K562 (cell line): ENCODE data around the gene HSPB2. TPM values are rescaled to one million over a fixed set of nuclear protein-coding genes. Genes with fewer than 3 reads are reported as not detected.

Experiments
- ARID1B ChIP-seq: fragments of 450-650 bp; IDR thresholded peaks from 2 replicates; pipeline ENCODE4 v1.6.1; 2016; ENCODE audit warnings: antibody characterized with exemption, mild to moderate bottlenecking, inconsistent platforms
- CBFA2T2 ChIP-seq: fragments of 450-650 bp; conservative IDR thresholded peaks from 2 replicates; pipeline ENCODE4 v1.6.1; 2017; ENCODE audit warnings: mild to moderate bottlenecking
- CBFA2T3 ChIP-seq: fragments of 450-650 bp; IDR thresholded peaks from 2 replicates; pipeline ENCODE4 v1.6.1; 2017
- HDAC1 ChIP-seq, 2 experiments: fragments of 450-650 bp; IDR thresholded peaks; 2 replicates each; pipeline ENCODE4 v1.6.1; 2016 to 2017; ENCODE audit warnings: inconsistent platforms in 1 of 2, mild to moderate bottlenecking in 1 of 2, moderate library complexity in 1 of 2
- MEF2A ChIP-seq: IDR thresholded peaks from 2 replicates; pipeline ENCODE4 v1.6.1; 2011; ENCODE audit warnings: low read depth, mild to moderate bottlenecking, low read length, moderate library complexity; ENCODE audit not compliant: control insufficient read depth
- SRSF9 ChIP-seq: fragments of 200-400 bp; formaldehyde crosslinking; IDR thresholded peaks from 2 replicates; pipeline ENCODE4 v1.6.1; 2017; ENCODE audit warnings: low read depth, low read length, borderline replicate concordance
- STAT5A ChIP-seq: IDR thresholded peaks from 2 replicates; pipeline ENCODE4 v1.6.1; 2012; ENCODE audit warnings: low read length, inconsistent platforms, borderline replicate concordance
- TOE1 ChIP-seq, 2 experiments: fragments of 450-650 bp in 1 of 2; sonication (generic) in 1 of 2; formaldehyde crosslinking in 1 of 2; IDR thresholded peaks; 2 replicates each; pipeline versions ENCODE4 v1.7.1 to v1.8.0; 2016 to 2022; ENCODE audit warnings: borderline replicate concordance in 2 of 2, mild to moderate bottlenecking in 2 of 2, antibody characterized with exemption in 1 of 2, inconsistent platforms in 1 of 2, low read depth in 1 of 2, missing genetic modification reagents in 1 of 2, moderate library complexity in 1 of 2
- ZNF124 ChIP-seq: sonication (generic); formaldehyde crosslinking; IDR thresholded peaks from 2 replicates; pipeline ENCODE4 v1.8.1; 2022; ENCODE audit warnings: missing genetic modification reagents
- ZNF354B ChIP-seq: fragments of 250-450 bp; sonication (Bioruptor Pico); IDR thresholded peaks from 2 replicates; pipeline ENCODE4 v1.4.0; 2020
- ZNF408 ChIP-seq: fragments of 250-450 bp; sonication (Bioruptor Pico); IDR thresholded peaks from 2 replicates; pipeline ENCODE4 v1.4.0; 2020; ENCODE audit warnings: low read depth, mild to moderate bottlenecking, moderate library complexity
- ZNF79 ChIP-seq: fragments of 250-450 bp; sonication (Bioruptor Pico); IDR thresholded peaks from 2 replicates; pipeline ENCODE4 v1.4.0; 2020; ENCODE audit warnings: low read depth, mild to moderate bottlenecking, moderate library complexity
- polyA plus RNA-seq, 8 experiments: library from polyadenylated mRNA; depleted of rRNA in 4 of 8; stranded (reverse) in 5 of 8; unstranded in 3 of 8; fragments of >200 nt; fragmentation: Nextera tagmentation in 2 of 8; fragmentation: Illumina TruSeq in 1 of 8; extraction: Ambion mirVana in 2 of 8; extraction: Trizol in 1 of 8; gene quantifications; 2 replicates each; pipeline versions ENCODE4 v1.2.1 to v1.2.3, GENCODE V29; 2011 to 2014; ENCODE audit warnings: inconsistent platforms in 1 of 8, missing spikeins in 1 of 8
- total RNA-seq, 7 experiments: library from RNA; depleted of rRNA in 6 of 7; stranded (reverse); fragments of >200 nt in 6 of 7; fragmentation: Illumina TruSeq in 2 of 7; extraction: Trizol in 2 of 7; gene quantifications; 2 replicates each; pipeline versions ENCODE4 v1.2.1 to v1.2.3, GENCODE V29; 2011 to 2021; ENCODE audit warnings: low replicate concordance in 1 of 7
- TF ChIP-seq, protein P1 (sequence below): sonication (generic); formaldehyde crosslinking; IDR thresholded peaks from 2 replicates; pipeline ENCODE4 v1.8.0; 2023; ENCODE audit warnings: mild to moderate bottlenecking, missing genetic modification reagents
- TF ChIP-seq, protein P2 (sequence below): fragments of 450-650 bp; IDR thresholded peaks from 2 replicates; pipeline ENCODE4 v1.6.1; 2018; ENCODE audit not compliant: partially characterized antibody

The HSPB2 gene
- total and polyA plus RNA-seq, 9 of the 15 experiments (the other 6 are each of a cell fraction or from before 2014, with no cell fraction given) = 0.06 to 0.35 (median 0.11) TPM; not detected in 5

DNA sequence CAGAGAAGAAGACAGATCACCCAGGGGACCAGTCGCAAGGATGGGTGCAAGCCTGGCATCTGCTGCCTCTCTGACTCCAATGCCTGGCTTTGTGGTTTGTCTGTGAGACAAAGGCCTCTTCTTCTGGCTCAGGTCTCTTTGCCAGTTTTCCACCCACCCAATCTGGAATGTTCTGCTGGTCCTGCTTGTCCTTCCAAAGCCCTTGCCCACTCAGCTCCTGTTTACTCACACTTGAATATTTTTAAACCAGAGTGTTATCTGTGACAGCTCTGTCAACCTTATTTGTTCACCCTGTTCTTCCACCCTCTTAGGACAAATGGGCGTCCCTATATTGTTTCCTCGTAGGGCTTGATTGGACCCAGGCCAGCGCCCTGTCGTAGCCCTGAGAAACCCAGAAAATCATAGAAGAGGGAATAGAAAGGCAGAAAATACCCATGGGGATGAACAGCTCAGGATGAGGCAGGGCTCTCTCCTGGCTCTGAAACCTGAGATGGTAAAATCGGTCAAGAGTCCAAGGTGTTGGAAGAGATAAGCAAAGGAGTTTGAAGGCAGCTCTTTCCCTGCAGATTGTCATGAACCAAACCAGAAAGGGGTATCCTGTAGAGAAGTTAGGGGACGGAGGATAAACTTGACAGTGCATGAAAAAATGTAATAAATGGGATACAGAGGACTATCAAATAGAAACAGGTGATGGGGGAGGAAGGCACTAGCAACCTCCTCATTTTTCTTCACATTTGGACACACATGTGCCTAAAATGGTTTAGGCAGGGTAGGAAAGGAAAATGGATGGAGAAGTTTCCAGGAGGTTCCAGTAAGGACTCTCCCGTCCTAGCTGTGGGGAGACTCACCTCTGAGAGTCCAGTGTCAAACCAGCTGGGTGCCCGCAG is 1.6 kb upstream of the HSPB2 start (continued):
- TF ChIP-seq, protein P1, sequence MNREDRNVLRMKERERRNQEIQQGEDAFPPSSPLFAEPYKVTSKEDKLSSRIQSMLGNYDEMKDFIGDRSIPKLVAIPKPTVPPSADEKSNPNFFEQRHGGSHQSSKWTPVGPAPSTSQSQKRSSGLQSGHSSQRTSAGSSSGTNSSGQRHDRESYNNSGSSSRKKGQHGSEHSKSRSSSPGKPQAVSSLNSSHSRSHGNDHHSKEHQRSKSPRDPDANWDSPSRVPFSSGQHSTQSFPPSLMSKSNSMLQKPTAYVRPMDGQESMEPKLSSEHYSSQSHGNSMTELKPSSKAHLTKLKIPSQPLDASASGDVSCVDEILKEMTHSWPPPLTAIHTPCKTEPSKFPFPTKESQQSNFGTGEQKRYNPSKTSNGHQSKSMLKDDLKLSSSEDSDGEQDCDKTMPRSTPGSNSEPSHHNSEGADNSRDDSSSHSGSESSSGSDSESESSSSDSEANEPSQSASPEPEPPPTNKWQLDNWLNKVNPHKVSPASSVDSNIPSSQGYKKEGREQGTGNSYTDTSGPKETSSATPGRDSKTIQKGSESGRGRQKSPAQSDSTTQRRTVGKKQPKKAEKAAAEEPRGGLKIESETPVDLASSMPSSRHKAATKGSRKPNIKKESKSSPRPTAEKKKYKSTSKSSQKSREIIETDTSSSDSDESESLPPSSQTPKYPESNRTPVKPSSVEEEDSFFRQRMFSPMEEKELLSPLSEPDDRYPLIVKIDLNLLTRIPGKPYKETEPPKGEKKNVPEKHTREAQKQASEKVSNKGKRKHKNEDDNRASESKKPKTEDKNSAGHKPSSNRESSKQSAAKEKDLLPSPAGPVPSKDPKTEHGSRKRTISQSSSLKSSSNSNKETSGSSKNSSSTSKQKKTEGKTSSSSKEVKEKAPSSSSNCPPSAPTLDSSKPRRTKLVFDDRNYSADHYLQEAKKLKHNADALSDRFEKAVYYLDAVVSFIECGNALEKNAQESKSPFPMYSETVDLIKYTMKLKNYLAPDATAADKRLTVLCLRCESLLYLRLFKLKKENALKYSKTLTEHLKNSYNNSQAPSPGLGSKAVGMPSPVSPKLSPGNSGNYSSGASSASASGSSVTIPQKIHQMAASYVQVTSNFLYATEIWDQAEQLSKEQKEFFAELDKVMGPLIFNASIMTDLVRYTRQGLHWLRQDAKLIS (CRISPR knock-in tag) = no peak
- TF ChIP-seq CBFA2T2 = peak; percentile 82
- peak; percentile 69; the same call in 1 of the 2 replicates for TF ChIP-seq STAT5A
- no peak for TF ChIP-seq ZNF79 (CRISPR knock-in tag)
- peak; percentile 14; the same call in 1 of the 2 replicates for TF ChIP-seq TOE1 (IDR thresholded peaks at IDR 0.05; ENCODE audit: borderline replicate concordance)
- no peak for TF ChIP-seq TOE1 (CRISPR knock-in tag; IDR thresholded peaks at IDR 0.05; ENCODE audit: borderline replicate concordance, low read depth)
- no peak for TF ChIP-seq MEF2A
- no peak for TF ChIP-seq ZNF408 (CRISPR knock-in tag)
- no peak for TF ChIP-seq ZNF354B (CRISPR knock-in tag)
- TF ChIP-seq SRSF9 = no peak
- TF ChIP-seq CBFA2T3 = peak; percentile 92
- no peak for TF ChIP-seq ZNF124 (CRISPR knock-in tag)
- TF ChIP-seq HDAC1 (IDR thresholded peaks at IDR 0.05) = no peak
- TF ChIP-seq, protein P2, sequence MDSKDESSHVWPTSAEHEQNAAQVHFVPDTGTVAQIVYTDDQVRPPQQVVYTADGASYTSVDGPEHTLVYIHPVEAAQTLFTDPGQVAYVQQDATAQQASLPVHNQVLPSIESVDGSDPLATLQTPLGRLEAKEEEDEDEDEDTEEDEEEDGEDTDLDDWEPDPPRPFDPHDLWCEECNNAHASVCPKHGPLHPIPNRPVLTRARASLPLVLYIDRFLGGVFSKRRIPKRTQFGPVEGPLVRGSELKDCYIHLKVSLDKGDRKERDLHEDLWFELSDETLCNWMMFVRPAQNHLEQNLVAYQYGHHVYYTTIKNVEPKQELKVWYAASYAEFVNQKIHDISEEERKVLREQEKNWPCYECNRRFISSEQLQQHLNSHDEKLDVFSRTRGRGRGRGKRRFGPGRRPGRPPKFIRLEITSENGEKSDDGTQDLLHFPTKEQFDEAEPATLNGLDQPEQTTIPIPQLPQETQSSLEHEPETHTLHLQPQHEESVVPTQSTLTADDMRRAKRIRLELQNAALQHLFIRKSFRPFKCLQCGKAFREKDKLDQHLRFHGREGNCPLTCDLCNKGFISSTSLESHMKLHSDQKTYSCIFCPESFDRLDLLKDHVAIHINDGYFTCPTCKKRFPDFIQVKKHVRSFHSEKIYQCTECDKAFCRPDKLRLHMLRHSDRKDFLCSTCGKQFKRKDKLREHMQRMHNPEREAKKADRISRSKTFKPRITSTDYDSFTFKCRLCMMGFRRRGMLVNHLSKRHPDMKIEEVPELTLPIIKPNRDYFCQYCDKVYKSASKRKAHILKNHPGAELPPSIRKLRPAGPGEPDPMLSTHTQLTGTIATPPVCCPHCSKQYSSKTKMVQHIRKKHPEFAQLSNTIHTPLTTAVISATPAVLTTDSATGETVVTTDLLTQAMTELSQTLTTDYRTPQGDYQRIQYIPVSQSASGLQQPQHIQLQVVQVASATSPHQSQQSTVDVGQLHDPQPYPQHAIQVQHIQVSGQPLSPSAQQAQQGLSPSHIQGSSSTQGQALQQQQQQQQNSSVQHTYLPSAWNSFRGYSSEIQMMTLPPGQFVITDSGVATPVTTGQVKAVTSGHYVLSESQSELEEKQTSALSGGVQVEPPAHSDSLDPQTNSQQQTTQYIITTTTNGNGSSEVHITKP = peak; percentile 77
- TF ChIP-seq ARID1B = peak; percentile 96
